GM21529 (cell line): ENCODE results near the gene SETMAR.

Experiments used
- ATAC-seq: cut with Tn5 transposase; IDR thresholded peaks from one replicate; pipeline ENCODE4 v1.9.1; 2021; ENCODE audit not compliant: unreplicated experiment

SETMAR gene

GRCh38 chr3:4351164-4351855 is 48.1 kb downstream of the SETMAR start:
- peak; percentile 32 for ATAC-seq

GRCh38 chr3:4351872-4352271 is 48.7 kb downstream of the SETMAR start:
- no peak for ATAC-seq

- ATAC-seq = no peak
These were observed 52.4 kb downstream of the SETMAR start for GRCh38 chr3:4355401-4356219.

GRCh38 chr3:4356220-4356540 is 53.0 kb downstream of the SETMAR start:
- ATAC-seq = no peak

- ATAC-seq = no peak
These were observed 53.6 kb downstream of the SETMAR start for GRCh38 chr3:4356546-4357410.

- no peak for ATAC-seq
These were observed 55.1 kb downstream of the SETMAR start for GRCh38 chr3:4358273-4358672.

GRCh38 chr3:4359805-4360502 is 56.8 kb downstream of the SETMAR start:
- ATAC-seq = no peak

GRCh38 chr3:4360817-4361216 is 57.6 kb downstream of the SETMAR start:
- ATAC-seq = no peak

- ATAC-seq = no peak
These were observed 59.4 kb downstream of the SETMAR start for GRCh38 chr3:4362523-4362922.
